Measurements from ENCODE around the gene CRIM1. TPM values are rescaled to one million over a fixed set of nuclear protein-coding genes. Genes with fewer than 3 reads are reported as not detected.
A peak's percentile ranks its signal among the peaks of the same experiment; 100 is the strongest.

Gene CRIM1
- total RNA-seq, 2 donors from 2014 or later, result 2.2 to 15.5 TPM

GRCh38 chr2:36484454-36484853 is 128.9 kb downstream of the CRIM1 start:
- Mint-ChIP-seq H3K9me3 (no peaks in the 10 kb centered on the region), H3K4me1 (peaks cover 2% of the 10 kb centered on the region), H3K36me3 (ENCODE audit: low read depth) (peaks cover 19% of the 10 kb centered on the region), H3K4me3 (no peak overlapping the region), H3K27ac (no peak overlapping the region), H3K27me3 (no peaks in the 10 kb centered on the region)
- no peak for ATAC-seq (replicated peaks)

DNA sequence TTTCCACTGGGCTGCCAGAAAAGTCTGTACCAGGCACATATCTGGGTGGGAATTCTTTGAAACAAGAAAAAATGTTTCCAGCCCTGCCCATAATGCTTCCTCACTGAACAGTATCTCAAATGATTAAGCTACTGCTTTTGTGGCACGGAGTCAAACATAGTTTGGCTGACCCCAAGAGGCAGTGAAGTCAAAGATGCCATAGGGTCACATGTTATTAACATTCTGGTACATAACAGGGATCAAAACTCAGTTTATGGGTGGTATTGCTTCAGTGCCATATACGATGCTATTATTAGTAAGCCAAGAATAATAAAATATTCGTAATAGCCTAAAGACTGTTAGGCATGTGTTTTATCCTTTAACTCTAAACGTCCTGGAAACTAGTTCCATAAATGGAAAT is 129.9 kb downstream of the CRIM1 start:
- H3K9me3 Mint-ChIP-seq, result no peaks in the 10 kb centered on the region

DNA sequence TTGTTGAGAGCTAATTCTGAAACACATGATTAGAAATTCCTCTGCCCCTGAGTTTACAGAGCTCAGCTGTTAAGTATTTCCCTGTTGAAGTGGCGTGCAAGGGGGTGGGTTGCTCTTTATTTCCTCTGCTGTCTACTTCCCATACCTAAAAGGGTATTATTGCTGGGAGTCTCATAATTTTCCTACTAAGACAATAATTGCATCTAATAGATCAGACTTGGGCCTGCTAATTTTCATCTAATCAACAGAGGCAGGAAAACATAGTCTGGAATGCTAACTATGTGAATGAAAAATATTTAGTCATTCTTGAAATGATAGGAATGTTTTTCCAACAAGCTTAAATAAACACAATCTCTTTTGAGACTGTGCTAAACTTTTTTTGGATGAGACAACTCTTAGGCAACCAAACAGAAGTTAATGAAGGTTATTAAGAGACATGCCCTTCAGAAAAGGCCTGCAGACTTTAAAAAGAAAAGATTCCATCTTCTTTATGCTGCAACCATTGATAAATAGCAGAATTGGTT is 131.0 kb downstream of the CRIM1 start:
- Mint-ChIP-seq H3K4me1 (peaks cover 4% of the 10 kb centered on the region), H3K27ac (no peak overlapping the region), H3K4me3 (no peak overlapping the region), H3K9me3 (no peaks in the 10 kb centered on the region), H3K36me3 (ENCODE audit: low read depth) (peaks cover 6% of the 10 kb centered on the region), H3K27me3 (no peaks in the 10 kb centered on the region)
- ATAC-seq (replicated peaks), result no peak

More for the DNA sequence above, 129.9 kb downstream of the CRIM1 start:
- peaks cover 4% of the 10 kb centered on the region for H3K4me1 Mint-ChIP-seq
- no peak overlapping the region for H3K4me3 Mint-ChIP-seq
- no peak for ATAC-seq (replicated peaks)
- H3K27ac Mint-ChIP-seq, result no peak overlapping the region
- H3K36me3 Mint-ChIP-seq (ENCODE audit: low read depth), result peaks cover 11% of the 10 kb centered on the region
- H3K27me3 Mint-ChIP-seq, result no peaks in the 10 kb centered on the region

GRCh38 chr2:36487947-36488346 is 132.4 kb downstream of the CRIM1 start:
- no peak overlapping the region for H3K27ac Mint-ChIP-seq
- H3K36me3 Mint-ChIP-seq (ENCODE audit: low read depth), result no peaks in the 10 kb centered on the region
- no peaks in the 10 kb centered on the region for H3K27me3 Mint-ChIP-seq
- ATAC-seq (replicated peaks), result no peak
- H3K4me1 Mint-ChIP-seq, result peaks cover 4% of the 10 kb centered on the region
- H3K9me3 Mint-ChIP-seq, result no peaks in the 10 kb centered on the region
- H3K4me3 Mint-ChIP-seq, result no peak overlapping the region

DNA sequence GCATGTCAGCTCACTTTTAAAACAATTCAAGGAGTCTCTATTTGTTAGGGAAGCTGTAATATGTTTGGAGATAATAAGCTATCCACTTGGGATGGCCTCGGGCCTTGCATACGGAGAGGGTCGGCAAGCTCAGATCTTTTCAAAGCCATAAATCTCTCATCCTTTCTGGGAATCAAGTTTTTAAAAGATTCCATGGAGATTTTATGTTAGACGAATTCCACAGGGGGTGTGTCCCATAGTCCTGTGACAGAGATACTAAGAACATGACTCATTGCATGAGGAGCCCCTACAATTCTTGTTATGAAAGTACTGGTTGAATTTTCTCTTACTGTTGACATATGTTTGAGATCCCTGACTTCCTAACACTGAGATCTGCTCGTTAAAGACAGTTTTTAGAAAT is 133.7 kb downstream of the CRIM1 start:
- no peaks in the 10 kb centered on the region for H3K27me3 Mint-ChIP-seq
- no peak overlapping the region for H3K4me3 Mint-ChIP-seq
- peak overlapping the region; percentile 40 for H3K27ac Mint-ChIP-seq
- ATAC-seq (replicated peaks), result no peak
- H3K4me1 Mint-ChIP-seq, result peaks cover 4% of the 10 kb centered on the region
- H3K36me3 Mint-ChIP-seq (ENCODE audit: low read depth), result no peaks in the 10 kb centered on the region
- no peaks in the 10 kb centered on the region for H3K9me3 Mint-ChIP-seq

DNA sequence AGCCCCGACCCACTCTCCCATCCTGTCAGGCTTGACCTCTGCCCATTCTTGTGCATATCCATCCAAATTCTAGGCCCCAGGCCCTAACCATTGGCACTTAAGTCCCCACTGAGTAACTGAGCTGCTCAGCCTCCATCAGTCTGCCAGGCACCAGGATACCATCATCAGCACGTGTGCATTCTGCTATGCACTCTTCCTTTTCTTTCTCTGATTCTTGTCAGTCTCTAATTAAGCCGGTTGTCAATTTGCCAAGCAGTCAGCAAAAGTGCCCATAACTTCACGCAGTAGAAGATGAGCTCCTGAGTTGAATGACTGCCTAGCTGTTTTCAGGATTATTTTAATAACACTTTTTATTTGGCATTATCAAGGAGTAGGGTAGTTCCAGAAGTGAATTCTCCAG is 135.2 kb downstream of the CRIM1 start:
- no peak for ATAC-seq (replicated peaks)
- no peaks in the 10 kb centered on the region for H3K9me3 Mint-ChIP-seq
- H3K36me3 Mint-ChIP-seq (ENCODE audit: low read depth), result no peaks in the 10 kb centered on the region
- peaks cover 4% of the 10 kb centered on the region for H3K4me1 Mint-ChIP-seq
- H3K4me3 Mint-ChIP-seq, result no peak overlapping the region
- no peaks in the 10 kb centered on the region for H3K27me3 Mint-ChIP-seq
- no peak overlapping the region for H3K27ac Mint-ChIP-seq

DNA sequence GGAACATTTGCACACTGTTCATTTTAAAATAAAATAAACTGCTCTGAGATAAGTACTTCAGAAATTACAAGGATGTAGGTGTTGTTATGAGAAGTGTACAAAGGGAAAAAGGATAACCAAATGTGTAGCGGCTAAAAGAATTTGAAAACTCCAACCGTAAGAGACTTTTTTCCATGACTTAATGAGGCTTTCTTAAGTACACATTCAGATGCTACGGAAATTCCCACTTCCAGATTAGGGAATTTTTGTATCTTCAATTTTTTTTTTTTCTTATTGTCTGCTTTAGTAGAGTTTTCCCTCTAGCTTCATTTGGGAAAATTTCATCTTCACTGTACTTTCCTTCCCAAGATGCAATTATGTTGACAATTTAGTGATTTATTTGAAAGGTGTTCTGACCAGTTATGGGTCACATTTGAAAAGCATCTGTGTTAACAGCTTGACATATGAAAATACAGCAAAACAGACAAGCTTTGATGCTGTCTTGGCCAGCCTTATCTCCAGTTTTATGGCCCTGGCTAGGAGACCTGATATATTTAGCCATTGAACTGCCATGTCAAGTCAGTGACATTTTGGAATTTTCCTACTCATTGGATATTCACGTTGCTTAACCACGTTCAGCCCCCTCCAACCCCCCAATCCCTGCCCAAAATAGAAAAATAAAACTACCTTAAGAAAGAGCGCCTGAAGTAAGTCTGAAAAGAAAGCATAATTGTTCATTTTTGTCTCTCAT is 136.8 kb downstream of the CRIM1 start:
- no peak overlapping the region for H3K27ac Mint-ChIP-seq
- H3K9me3 Mint-ChIP-seq, result no peaks in the 10 kb centered on the region
- no peaks in the 10 kb centered on the region for H3K36me3 Mint-ChIP-seq (ENCODE audit: low read depth)
- no peak for ATAC-seq (replicated peaks)
- peaks cover 4% of the 10 kb centered on the region for H3K4me1 Mint-ChIP-seq
- H3K27me3 Mint-ChIP-seq, result no peaks in the 10 kb centered on the region
- no peak overlapping the region for H3K4me3 Mint-ChIP-seq

- Mint-ChIP-seq H3K27ac (no peak overlapping the region), H3K4me3 (no peak overlapping the region), H3K4me1 (peaks cover 4% of the 10 kb centered on the region), H3K27me3 (no peaks in the 10 kb centered on the region), H3K36me3 (ENCODE audit: low read depth) (no peaks in the 10 kb centered on the region), H3K9me3 (no peaks in the 10 kb centered on the region)
- ATAC-seq (replicated peaks), result no peak
Measured at GRCh38 chr2:36493306-36493705, 137.7 kb downstream of the CRIM1 start.

- no peak overlapping the region for H3K4me3 Mint-ChIP-seq
- H3K4me1 Mint-ChIP-seq, result no peaks in the 10 kb centered on the region
- ATAC-seq (replicated peaks), result no peak
- no peak overlapping the region for H3K27ac Mint-ChIP-seq
- H3K36me3 Mint-ChIP-seq (ENCODE audit: low read depth), result no peaks in the 10 kb centered on the region
- no peaks in the 10 kb centered on the region for H3K9me3 Mint-ChIP-seq
- H3K27me3 Mint-ChIP-seq, result no peaks in the 10 kb centered on the region
Measured at GRCh38 chr2:36497570-36498163, 142.1 kb downstream of the CRIM1 start.

- Mint-ChIP-seq H3K27me3 (no peaks in the 10 kb centered on the region), H3K9me3 (no peaks in the 10 kb centered on the region), H3K36me3 (ENCODE audit: low read depth) (no peaks in the 10 kb centered on the region), H3K4me1 (no peaks in the 10 kb centered on the region), H3K4me3 (no peak overlapping the region), H3K27ac (no peak overlapping the region)
- ATAC-seq (replicated peaks), result no peak
Measured at GRCh38 chr2:36499128-36499820, 143.7 kb downstream of the CRIM1 start.

GRCh38 chr2:36500072-36500471 is 144.5 kb downstream of the CRIM1 start:
- Mint-ChIP-seq H3K36me3 (ENCODE audit: low read depth) (no peaks in the 10 kb centered on the region), H3K4me1 (no peaks in the 10 kb centered on the region), H3K4me3 (no peak overlapping the region), H3K27ac (no peak overlapping the region), H3K9me3 (no peaks in the 10 kb centered on the region), H3K27me3 (no peaks in the 10 kb centered on the region)
- no peak for ATAC-seq (replicated peaks)

DNA sequence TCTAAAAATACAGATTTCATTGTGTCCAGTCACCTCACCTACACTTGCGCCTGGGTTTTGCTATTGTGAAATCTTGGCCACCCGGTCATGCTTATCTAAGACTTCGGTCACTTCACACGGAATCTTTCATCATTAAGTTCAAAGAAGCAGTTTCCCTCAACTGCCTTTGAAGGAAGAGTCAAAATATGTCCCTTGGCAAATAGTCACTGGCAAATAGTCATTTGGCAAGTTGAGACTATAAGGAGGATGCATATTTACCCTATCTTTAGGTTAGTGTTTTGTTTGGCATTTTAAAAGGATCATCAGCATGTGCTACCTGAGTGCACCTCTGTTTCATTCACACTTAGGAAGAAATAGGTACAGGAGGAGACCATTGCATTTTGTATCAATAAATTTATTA is 146.5 kb downstream of the CRIM1 start:
- Mint-ChIP-seq H3K27ac (no peak overlapping the region), H3K9me3 (no peaks in the 10 kb centered on the region), H3K4me1 (no peaks in the 10 kb centered on the region), H3K4me3 (no peak overlapping the region), H3K36me3 (ENCODE audit: low read depth) (no peaks in the 10 kb centered on the region), H3K27me3 (no peaks in the 10 kb centered on the region)
- no peak for ATAC-seq (replicated peaks)

GRCh38 chr2:36507408-36507812 is 151.8 kb downstream of the CRIM1 start:
- ATAC-seq (replicated peaks), result peak; percentile 86
- H3K9me3 Mint-ChIP-seq, result no peaks in the 10 kb centered on the region
- H3K36me3 Mint-ChIP-seq (ENCODE audit: low read depth), result peaks cover 7% of the 10 kb centered on the region
- H3K27me3 Mint-ChIP-seq, result no peaks in the 10 kb centered on the region
- H3K4me1 Mint-ChIP-seq, result no peaks in the 10 kb centered on the region
- no peak overlapping the region for H3K27ac Mint-ChIP-seq
- no peak overlapping the region for H3K4me3 Mint-ChIP-seq

- H3K9me3 Mint-ChIP-seq, result no peaks in the 10 kb centered on the region
- H3K27me3 Mint-ChIP-seq, result no peaks in the 10 kb centered on the region
- no peaks in the 10 kb centered on the region for H3K4me1 Mint-ChIP-seq
Measured at GRCh38 chr2:36509075-36509474, 153.5 kb downstream of the CRIM1 start.

More at GRCh38 chr2:36509075-36509474, 153.5 kb downstream of the CRIM1 start:
- peaks cover 23% of the 10 kb centered on the region for H3K36me3 Mint-ChIP-seq (ENCODE audit: low read depth)
- no peak for ATAC-seq (replicated peaks)
- no peak overlapping the region for H3K27ac Mint-ChIP-seq
- H3K4me3 Mint-ChIP-seq, result no peak overlapping the region
